Activated CD8-positive, alpha-beta memory T cell treated with anti-CD3 and anti-CD28 coated beads for 24 hours (primary cell): Measurements from ENCODE around the gene PRSS50.

Source experiments
- DNase-seq: peaks from one replicate; pipeline ENCODE4 v3.0.0-alpha.2; 2020

The PRSS50 gene

DNA sequence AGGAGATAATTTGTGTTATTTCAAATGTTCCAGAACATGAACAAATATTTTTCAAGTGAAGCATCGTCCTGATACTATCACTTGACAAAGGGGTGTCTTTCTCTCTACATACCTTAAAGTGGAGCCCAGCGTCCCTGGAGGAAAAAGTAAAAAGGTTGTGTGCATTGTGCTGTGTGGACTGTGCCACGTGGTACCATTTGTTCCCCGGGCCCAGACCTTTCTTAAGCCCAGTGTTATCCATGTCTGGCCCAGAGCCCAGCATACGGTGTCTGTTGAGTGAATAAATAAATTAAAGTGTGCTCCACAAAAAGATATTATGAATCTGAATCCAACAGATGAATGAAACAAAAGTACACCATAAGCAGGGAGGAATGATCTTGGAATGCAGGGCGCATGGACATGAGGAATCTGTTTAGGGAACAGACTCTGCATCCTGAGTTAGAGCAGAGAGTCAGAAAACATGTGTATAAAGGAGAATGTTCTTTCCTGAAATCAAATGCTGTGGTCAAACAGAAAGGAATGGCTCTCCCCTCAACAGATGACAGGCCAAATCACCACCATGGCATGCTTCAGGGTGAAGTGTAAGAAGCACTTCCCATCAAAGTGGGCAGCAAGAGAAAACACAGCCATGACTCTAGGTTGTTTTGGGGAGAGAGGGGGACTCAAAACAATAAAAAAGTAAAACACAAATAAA, 8.1 kb upstream of the PRSS50 start:
- no peak for DNase-seq

DNA sequence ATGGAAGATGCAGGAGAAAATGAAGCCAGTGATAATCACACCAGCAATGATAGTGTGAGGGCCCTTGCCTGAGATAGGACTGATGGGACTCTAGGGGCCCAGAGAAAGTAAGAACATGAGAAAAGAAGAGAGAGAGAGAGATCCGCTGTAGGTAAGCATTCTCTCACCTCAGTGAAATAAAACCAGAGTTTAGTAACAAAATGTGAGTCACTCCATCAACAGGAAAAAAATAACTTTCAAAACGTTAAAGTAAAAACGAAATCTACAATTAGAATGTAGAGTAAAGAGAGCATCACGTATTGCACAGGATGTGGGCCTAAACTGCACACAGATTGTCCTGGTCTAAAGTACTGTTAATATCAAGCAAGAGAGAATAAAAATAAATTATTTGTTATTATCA, 6.8 kb upstream of the PRSS50 start:
- no peak for DNase-seq

DNA sequence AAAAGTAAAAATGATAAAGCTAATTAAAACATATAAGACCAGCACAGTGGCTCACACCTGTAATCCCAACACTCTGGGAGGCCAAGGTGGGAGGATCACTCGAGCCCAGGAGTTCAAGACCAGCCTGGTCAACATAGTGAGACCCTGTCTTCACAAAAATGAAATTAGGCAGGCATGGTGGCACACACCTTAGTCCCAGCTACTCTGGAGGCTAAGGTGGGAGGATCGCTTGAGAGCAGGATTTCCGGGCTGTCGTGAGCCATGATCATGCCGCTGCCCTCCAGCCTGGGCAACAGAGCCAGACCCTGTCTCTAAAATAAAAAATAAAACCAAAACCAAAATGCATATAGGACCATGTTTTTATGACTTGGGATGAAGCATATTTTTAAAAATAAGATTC, 4.8 kb upstream of the PRSS50 start:
- no peak for DNase-seq

DNA sequence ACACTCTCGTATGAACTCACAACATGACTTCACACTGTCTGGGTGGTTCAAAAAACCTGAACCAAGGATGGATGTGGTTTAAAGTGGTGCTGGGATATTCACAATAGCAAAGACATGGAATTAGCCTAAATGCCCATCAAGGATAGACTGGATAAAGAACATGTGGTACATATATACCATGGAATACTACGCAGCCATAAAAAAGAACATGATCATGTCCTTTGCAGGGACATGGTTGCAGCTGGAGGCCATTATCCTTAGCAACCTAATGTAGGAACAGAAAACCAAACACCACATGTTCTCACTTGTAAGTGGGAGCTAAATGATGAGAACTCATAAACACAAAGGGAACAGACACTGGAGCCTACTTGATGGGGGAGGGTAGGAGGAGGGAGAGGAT, 3.3 kb upstream of the PRSS50 start:
- DNase-seq: no peak

DNA sequence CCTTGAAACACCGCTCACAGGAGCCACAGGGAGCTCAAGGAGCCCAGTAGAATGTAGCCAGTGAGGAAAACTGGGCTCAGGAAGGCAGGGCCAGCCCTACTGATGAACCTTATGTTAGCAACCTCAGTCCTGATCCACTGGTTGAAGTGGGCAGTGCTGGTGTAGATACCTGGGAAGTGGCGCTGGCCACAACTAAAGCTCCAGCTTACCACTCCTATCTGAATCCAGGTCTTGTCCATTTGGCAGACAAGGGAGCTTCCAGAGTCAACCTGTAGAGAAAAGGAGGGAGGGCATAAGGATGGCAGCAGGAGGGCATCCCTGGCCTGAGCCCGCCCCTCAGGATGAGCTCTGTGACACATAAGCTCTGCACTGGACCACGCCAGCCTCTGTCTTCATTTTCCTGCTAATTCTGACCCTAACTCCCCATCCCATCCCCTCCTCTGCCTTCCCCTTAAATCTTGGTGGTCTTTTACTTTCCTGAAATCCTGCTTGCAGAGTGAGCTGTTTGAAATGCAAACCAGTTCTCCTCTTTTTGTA, 2.1 kb upstream of the PRSS50 start:
- DNase-seq: no peak

DNA sequence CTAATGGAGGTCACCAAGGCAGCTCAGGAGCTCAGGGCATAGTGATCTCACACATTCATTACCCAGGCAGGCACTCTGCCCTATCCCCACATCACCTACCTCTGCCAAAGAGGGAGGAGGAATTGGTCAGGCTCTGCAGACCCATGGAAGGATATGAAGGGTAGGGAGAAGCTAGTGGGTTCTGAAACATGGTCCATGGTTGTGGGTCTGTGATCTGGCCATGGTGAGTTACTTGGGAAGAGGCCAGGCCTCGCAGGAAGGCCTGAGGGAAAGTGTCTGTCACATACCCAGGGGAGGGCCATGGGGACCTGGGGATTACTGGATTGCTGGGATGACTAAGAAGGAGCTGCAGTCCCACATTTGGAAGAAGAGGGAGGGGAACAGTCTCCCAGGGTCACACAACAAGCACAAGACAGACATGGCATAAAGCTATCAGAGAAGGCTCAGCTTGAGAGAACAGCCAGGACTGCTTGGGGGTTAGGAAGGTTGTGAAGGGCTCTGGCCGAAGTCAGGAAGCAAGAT, 1.4 kb upstream of the PRSS50 start:
- DNase-seq: peak; percentile 37

DNA sequence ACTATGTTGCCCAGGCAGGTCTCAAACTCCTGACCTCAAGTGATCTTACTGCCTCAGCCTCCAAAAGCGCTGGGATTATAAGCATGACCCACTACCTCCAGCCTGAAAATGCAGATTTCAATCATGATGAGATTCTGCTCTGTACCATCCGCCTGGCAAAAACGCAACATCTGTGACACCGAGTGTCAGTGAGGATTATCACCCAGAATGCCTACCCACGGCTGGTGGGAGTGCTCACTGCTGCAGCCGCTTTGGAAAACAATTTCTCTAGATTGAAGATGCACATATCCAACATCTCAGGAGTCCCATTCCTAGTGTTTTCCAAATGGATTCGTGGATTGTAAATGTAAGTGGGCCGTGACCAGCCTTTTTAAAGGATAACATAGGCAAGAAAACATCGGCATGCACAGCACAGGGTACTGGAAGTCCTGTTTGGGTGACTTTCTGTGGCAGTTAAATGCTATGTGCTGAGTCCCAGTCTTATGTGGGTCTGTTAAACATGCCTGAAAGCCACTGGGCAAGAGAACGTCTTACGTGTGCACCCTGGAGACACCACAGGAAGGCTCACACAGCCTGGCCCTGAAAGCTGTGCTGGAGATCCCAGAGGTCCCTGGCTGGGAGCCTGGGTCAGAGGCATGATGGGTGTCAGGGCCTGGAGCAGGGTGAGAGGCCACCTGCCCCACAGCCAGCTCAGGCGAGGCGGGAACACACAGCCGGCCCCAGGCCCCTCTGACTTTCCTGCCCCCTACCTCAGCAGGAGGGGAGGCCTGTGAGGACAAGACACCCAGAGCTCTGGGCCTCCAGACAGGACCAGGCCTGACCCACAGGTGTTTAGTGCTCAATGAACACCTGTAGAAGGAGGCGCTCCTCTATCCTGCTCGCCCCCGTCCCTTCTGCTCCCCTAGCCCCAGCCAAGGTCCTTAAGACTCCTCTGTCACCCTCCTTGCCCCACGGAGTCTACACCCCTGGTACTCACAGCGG, 918 bp downstream of the PRSS50 start:
- DNase-seq: peak; percentile 53

DNA sequence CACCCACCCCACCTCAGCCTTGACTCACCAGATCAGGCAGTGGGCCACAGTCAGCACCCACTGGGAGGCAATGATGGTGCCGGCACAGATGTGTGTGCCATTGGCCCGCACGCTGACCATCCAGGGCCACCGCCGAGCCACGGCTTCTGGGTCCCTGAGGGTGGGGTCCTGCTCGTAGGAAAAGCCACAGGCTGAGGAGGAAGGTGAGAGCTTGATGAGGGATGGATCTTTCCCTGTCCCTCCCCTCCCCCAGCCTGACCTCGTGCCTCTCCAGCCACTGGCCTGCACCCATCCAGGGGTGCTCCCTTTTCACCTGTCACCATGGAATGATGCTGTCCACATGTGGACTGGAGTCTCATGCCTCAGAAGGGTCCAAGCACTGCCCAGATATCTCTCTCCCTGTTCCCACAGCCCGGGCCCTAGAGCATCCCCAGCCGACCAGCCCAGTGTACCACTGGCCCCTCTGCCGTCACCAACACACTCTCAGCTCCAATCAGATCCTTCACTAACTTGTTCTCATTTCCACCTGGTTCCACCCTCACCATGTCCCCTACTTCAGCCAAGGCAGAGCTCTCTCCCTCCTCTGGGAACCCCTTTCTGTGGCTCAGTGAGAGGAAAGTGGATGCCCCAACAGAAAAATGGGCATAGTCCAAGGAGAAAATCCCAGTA, 2.0 kb downstream of the PRSS50 start:
- peak; percentile 37 for DNase-seq

DNA sequence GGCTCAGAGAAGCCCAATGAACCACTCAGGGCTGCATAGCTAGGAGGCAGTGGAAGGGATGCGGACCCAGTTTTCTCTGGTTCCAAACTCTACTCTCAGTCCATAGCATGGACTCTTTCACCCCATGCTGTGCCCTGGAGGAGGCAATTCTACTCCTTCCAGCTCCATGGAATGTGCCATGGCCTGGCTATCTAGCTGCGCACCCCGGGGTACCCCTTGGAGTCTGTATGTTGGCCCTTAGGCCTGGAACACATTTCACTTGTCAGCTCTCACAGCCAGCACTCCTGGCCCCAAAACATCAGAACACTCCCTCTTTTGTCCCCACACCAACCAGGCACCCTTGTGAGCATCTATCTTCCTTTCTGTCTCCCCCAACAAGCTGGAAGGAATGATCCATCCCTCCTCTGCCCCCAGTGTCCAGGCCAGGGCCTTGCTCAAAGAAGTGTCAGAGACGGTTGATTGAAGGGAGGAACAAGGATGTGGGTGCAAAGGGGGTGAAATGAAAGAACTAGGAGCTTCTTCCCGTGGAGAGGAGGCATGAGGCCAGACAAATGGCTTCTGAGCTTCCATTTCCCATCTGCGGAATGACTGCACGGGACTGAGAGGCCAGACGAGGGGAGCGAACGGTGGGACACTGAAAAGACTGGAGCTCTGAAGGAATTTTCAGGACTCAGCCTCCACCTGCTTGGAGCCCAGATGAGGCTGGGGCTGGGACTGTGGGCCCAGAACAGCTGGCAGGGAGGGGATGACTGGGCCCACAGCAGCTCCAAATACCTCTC, 2.8 kb downstream of the PRSS50 start:
- DNase-seq: peak; percentile 47

DNA sequence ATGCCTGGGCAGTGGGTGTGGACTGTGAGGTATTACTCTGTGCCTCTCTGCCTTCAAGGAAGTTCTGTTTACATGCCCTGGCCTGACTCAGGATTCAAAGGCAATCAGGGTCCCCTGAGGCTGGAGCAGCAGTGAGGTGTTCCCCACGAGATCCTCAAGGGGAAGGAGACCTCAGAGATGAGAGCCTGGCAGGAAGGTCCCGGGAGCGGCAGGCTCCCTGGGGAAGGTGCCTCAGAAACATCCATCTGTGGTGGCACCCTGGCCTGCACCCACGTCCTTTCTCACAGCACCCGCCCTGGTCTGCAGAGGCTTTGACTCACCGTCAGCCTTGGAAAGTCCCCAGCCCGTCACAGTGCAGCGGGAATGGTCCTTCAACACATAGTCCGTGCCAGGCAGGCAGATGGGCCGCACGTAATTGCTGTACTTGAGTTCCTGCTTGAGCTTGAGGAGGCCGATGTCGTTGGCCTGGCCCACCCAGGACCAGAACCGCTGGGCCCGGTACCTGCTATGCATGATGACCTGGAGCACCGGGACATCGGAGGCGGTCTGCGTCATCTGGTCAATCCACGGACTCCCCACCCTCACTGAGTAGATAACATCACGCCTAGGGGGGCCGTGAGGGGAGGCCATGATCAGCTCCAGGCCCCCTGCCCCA, 3.6 kb downstream of the PRSS50 start:
- peak; percentile 66 for DNase-seq

DNA sequence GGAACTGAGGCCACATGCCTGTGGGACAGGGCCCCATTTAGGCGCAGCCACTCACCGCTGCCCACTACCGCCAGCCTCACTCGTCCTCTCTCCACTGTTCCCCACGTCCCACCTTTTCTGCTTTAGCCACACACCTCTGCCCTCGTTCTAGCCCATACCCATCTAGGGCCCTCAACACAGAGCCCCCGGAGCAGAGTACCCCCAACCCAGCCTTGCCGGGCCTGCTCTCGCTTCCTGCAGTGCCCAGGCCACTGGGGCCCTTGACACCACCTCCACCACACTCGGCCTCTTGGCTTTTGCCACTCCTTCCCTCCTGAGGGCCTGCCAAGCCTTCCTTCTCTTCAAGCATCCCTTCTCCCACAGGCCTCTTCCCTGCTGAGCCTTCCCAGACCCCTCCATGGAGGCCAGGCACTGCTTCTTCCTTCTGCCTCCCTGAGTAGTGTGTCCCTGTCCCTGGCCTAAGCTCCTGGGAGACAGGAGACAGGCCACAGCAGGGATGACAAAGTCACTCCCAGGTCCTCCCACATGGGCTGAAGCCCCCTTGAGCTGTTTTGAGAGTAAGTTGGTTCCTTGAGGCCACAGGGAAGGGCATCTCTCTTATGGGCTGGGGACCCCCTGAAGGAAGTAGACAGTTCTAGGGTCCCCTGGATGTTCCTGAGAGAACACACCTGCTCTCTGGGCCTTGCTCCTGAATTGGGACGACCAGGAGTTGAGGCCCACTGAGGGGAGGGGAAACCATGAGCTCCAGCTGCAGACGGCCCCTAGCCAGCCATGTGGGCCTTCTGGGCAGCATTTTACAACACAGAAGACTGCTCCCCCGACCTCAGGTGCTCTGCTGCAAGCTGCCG, 4.4 kb downstream of the PRSS50 start:
- DNase-seq: peak; percentile 42

DNA sequence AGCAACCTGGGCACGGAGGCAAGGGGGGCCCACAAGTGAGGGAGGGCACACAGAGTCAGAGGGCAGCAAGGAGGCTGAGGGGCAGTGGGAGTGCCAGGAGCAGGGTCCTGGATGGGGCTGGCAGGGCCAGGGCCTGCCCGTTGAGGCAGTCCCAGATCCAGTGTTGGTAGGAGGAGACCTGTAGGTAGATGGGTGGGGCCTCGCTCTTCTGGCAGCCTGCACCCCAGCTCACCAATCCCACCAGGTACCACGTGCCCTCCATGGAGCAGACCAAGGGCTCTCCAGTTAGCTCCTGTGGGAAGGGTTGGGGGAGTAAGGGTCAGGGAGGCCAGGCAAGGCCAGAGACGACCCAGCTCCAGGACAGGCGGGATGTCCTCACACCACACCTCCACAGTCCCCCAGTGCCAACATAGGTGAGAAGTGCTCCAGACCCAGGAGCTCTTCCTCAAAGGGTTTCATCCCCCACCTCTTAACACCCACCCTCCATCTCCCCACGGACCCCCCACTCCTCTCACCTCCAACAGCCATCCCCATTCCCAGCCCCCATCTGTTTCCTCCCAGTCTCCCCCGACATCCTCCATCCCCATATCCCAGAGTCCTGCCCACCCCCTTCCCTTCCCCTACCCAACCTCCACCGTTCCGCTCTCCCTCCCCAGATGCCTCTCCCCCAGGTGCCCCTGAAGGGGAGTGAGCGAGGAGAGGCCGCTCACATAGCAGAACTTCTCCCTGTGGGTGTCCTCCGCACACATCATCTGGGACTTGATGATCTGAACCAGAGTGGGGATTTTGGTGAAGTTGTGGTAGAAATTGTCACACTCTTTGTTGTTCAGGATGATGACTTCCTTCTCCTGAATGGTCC, 5.2 kb downstream of the PRSS50 start:
- DNase-seq: peak; percentile 26

DNA sequence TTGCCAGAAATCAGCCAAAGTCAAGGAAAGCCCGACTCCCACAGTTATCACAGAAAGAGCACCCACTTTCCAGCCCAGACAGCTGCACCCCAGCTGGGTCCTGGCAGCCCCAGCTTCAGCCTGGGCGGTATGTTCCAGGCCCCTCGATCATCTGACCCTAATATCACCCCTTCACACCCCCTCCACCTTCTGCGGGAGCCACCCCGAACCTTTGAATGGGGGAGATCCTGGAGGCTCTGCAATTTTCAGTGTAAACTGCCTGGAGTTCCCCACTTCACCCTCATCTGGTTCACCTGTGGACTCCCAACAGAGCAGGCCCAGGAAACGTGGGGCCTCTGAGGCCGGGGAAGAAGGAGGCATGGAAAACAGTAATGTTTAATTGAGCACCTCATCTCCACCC, 5.9 kb downstream of the PRSS50 start:
- DNase-seq: no peak

DNA sequence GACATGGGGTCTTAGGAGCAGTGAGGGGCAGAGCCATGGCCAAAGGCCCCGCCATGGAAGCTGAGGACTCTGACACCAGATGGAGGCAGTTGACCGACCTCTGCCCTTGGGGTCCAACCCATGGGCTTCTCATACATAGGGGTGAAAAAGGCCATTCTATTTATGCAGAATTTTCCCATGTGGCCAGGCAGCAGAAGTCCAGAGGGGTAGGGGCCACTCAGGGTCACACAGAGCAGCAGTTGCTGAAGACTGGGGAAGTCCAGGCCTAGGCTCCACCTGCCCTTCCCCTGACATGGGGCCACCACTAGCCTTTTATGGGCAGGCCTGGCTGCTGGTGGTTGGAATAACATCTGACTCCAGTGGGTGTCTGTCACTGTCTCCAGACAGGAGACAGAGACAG, 6.4 kb downstream of the PRSS50 start:
- DNase-seq: peak; percentile 38

DNA sequence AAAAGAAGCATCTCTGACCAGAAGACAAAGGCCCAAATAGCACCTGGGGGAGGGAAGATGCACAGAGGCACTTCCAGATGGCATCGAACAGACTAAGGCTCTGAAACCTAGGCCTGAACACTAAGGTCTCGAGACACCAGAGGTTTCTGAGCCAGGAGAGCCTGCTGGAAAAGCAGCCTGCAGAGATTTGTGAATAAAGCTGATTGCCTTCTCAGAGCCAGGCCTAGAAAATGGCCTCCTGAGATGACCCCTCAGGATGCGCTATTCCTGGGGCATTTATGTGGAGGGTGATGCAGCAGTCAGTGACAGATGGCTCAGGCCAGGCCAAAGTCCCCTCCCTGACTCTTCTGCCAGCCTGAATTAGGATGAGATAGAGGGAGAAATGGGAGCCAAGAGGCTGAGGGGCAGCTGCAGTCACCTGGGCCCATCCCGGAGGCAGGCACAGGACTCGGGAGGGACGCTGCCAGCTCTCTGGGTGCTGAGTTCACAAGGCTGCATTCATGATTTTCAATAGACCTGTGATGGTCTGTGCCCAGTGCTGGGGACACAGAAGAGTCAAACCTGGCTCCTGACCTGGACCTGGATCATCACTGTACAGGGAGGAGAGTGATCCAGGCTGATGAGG, 6.9 kb downstream of the PRSS50 start:
- DNase-seq: peak; percentile 37

DNA sequence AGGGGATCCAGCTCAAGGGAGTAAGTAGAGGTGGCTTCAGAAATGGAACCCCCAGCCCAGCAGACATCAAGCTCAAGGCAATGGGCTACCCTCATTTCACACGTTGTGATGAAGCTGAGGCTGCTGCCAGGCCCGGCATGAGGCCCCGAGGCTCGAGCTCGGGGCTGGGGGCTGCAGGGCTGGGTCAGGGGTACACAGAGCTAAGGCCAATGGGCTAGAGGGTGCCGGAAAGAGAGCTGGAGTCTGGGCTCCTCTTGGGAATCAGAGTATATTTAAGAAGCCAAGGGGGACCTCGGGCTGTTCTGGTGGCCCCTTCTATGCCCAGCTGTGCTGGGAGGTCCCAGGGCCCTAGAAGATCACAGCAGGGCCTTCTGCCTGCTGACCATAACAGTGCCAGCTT, 7.4 kb downstream of the PRSS50 start:
- no peak for DNase-seq

DNA sequence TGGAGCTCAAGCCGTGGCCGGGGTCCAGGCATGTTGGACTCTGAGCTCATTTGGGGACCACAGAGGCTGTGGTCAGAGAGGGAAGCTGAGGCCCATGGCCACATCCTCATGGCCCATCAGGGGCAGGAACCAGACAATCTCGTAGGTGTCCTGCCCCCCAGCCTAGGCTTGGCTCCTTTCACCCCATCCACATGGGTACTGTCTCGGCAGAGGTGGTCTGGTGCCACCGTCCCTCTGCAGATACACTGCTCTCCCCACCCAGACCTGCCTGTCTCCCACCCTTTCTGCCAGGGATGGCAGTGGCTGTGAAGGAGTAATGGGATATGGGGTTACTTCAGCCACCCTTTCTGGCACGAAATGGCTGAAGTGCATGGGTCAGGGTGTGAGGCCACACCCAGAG, 7.9 kb downstream of the PRSS50 start:
- peak; percentile 26 for DNase-seq

DNA sequence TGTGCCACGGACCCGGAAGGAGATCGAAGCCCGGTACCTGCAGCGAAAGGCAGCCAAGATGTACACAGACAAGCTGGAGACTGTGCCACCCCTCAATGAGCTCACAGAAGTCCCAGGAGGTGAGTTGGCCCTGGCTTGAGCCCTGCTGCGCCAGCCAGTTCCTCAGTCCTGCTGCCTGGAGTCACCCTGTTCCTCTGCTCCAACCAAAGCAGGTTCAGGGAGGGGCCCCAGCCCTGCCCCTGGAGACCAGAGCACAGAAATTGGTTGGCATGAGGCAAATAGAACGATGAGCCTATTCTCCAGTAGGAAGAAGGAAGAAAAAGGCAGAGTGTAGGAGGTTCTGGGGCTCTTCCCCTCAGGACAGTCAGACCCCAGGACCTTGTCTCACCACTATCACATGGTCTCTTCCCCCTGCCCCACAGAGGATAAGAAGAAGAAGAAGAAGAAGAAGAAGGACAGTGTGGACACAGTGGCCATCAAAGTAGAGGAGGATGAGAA, 8.5 kb downstream of the PRSS50 start:
- DNase-seq: no peak
